GM21619 (cell line): ENCODE data around the gene CORO2B.

Experiments used
- ATAC-seq: cut with Tn5 transposase; IDR thresholded peaks from one replicate; pipeline ENCODE4 v1.9.1; 2021; ENCODE audit not compliant: unreplicated experiment

Gene CORO2B

DNA sequence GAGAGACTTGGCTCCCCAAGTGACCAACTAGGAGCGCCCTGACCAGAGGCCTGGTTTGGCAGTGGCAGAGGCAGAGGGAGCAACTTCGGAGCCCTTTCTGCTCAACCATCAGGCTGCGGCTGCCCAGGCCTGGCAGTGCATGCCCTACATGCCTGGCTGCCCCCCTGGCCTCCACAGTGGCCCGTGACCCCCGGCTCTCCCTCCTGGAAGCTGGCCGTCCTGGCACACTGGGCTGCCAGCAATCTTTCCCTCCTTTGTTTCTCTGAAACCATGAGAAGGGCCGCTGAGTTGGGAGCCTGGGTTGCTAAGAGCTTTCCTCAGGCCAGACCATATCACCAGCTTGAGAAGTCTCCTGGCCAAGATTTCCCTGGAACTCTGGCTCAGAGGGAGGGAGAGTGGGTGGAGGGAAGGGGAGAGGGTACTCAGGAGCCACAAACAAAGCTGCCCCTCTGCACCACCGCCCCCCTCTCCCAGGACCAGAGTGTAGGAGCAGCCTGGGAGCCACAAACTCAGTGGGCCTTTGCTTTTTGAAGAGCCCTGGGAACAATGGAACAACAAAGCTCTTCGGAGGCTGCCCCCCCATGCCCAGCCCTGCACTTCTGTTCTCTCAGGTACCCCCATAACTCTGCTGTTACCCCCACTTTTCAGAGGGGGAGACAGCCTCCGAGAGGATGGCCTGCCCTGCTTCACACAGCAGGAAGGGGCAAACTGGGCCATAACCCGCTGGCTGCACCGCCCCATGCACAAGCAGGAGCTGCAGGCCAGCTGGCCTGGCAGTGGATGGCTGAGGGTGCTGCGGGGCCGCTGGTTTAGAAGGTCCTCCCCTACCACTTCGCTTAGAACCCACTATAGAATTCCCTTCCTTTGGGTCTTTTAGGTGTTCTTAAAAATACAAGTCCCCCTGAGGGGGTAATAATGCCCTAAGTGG lies 11.3 kb downstream of the CORO2B start:
- no peak for ATAC-seq

DNA sequence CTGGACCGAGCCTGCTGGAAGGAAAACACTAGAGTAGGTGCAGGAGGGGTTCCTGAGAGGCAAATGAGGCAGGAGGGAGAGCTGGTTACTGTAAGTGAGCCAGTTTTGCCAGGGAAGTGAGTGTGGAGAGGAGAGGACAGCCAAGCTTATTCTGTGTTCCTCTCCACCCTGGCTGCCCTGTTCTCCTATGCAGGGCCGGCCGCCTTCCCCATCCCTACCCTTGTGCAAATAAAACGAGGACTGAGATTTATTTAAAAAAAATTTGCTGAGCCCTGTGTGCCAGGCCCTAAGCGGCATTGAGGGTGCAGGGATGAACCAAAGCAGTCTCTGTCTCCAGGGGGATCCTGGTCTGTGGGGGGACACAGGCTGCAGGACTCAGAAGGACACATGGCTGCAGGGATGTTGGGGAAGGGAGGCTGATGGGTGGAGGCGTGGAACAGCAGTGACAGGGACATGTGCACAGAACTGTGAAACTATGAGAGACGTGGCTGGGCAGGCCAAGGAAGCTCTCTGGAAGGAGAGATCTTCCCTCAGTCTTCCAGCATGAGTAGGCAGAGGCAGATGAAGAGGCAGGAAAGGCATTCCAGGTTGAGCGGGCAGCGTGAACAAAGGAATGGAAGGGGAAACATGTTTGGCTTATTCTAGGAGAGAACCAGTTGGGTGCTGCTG lies 12.1 kb downstream of the CORO2B start:
- no peak for ATAC-seq

DNA sequence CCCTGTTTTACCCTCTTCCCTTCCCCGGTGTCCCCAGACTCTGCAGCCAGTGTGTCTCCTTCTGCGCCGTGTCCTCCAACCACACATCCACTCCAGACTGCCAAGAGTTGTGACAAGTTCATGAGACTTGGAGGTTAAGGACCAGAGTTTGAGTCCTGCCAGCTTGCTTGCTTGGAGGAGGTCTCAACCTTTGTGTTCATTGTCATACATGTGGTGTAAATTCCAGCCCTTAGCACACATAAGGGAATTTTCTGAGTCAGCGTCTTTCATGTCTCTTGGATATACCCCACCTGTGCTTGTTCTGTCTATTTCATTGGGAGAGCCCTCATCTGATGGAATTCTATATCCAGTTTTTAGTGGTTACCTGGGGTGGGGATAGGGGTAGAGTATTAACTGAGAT lies 13.3 kb downstream of the CORO2B start:
- ATAC-seq, result no peak

DNA sequence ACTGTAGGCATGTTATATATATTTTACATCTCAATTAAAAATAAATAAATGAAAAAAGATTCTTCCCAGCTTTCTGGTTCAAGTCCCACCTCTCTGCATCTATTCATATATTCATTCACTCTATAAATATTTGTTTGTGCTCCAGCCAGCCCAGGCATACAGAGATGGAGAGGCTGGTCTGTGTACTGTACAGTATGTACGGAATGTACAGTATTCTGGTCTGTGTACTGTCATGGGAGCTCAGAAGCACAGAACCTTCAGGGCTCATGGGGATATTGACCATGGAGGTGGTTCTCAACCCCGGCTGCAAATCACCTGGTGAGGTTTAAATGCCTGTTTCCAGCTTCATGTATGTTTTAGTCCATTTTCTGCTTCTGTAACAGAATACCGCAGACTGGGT lies 13.8 kb downstream of the CORO2B start:
- no peak for ATAC-seq

- no peak for ATAC-seq
These were observed 14.5 kb downstream of the CORO2B start for GRCh38 chr15:68593341-68593740.

DNA sequence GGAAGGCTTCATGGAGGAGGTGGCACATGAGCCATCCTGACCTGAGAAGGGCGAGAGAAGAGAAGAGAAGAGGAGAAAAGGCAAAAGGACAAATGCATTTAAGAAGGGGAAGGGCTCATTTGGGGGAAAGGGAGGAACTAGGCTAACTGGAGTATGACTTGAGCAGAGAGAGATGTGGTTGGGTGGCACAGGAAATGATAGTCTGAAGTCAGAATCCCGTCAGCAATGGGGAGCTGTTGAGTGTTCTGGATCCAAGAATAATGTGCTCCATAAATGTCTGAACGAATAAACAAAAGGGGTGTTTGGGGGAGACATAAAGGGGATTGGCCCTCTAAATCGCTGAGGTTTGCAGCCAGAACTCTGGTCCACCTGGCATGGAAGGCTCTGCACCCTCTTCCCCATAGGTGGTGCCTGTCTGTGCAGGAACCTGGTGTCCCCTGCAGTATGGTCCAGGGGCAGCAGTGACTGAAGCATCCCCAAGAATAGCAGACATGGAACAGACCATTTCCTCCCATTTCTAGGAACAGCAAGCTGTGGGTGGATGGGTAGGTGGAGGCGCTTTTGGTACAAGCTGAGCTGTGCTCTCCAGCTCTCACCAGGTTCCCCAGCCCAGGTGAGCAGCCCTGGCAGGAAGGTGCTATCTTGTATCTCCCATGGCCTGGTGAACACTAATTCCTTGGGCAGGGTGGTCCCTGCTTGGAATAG lies 15.2 kb downstream of the CORO2B start:
- no peak for ATAC-seq

GRCh38 chr15:68594533-68595259 lies 15.9 kb downstream of the CORO2B start:
- ATAC-seq, result no peak

- no peak for ATAC-seq
These were observed 16.4 kb downstream of the CORO2B start for GRCh38 chr15:68595260-68595564.

GRCh38 chr15:68595761-68596160 lies 17.0 kb downstream of the CORO2B start:
- no peak for ATAC-seq

GRCh38 chr15:68596691-68597090 lies 17.9 kb downstream of the CORO2B start:
- ATAC-seq, result no peak

- ATAC-seq, result no peak
These were observed 18.8 kb downstream of the CORO2B start for GRCh38 chr15:68597581-68597980.

- ATAC-seq, result no peak
These were observed 19.7 kb downstream of the CORO2B start for GRCh38 chr15:68598171-68599152.

DNA sequence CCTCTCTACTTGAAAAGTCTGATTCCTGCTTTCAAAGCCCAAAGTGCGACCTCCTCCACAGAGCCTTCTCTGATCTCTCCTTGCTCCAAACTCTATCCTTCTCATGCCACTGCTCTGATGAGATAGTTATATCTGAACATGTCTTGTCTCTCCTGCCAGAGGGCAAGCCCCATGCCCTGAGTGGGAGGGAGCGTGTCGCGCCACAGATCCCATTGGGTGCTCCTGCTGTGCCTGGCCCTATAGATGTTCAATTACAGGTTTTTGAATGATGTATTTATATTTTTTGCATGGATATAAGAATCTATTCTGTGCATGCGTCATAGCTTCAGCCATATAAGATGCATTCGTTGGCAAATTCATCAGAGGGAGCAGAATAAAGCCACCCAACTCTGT lies 20.4 kb downstream of the CORO2B start:
- no peak for ATAC-seq

GRCh38 chr15:68599560-68600071 lies 20.8 kb downstream of the CORO2B start:
- no peak for ATAC-seq

DNA sequence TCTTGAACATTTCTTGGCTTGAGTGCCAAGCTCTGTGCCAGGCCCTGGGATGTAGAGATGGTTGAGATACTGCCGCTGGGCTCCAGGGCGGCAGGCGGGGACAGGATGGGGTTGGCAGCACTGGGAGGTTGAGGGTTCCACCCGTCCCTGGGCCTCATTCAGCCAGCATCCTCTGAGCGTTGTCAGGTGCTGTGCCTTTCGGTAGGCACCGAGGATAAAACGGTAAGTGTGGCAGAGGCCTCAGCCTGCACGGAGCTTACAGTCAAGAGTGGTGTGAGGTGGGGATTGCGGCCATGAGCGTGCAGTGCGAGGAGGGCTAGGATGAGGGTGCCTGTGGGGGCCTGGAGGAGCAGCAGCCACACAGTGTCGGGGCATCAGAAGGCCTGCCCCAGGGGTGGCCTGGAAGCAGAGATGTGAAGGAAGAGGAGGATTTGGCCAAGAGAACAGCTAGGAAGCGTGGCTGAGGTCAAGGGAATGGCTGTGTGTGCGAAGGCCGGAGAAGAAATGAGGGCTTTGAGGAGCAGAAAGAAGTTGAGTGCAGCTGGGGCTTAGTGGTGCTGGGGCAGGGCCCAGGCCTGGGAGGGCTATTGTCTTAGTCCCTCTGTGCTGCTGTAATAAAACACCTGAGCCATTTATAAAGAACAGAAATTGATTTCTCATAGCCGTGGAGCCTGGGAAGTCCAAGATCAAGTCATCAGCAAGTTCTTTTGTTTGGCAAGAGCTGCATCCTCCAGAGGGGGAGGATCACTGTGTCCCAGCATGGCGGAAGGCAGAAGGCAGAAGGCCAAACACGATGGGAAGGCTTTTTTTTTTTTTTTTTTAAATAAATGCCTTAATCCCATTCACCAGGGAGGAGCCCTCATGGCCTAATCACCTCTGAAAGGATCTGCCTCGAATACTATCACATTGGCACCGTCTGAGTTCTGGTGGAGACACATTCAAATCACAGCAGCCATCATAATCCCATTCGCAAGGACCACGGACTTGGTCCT lies 22.7 kb downstream of the CORO2B start:
- ATAC-seq, result no peak

- no peak for ATAC-seq
These were observed 23.8 kb downstream of the CORO2B start for GRCh38 chr15:68602459-68603215.

- no peak for ATAC-seq
These were observed 24.4 kb downstream of the CORO2B start for GRCh38 chr15:68603216-68603595.

GRCh38 chr15:68603951-68604350 lies 25.2 kb downstream of the CORO2B start:
- ATAC-seq, result no peak
